Superior temporal gyrus (tissue), 1 donor: ENCODE measurements around the gene PYDC1.
"Not testable (repeated sequence)": the region's sequence is repeated elsewhere in the genome, so short reads cannot be mapped to it uniquely, and the experiment has no call there.

Experiments
- DNase-seq: peaks from one replicate; pipeline ENCODE4 v3.0.0-alpha.2; 2016; ENCODE audit errors: extremely low spot score

Gene PYDC1

DNA sequence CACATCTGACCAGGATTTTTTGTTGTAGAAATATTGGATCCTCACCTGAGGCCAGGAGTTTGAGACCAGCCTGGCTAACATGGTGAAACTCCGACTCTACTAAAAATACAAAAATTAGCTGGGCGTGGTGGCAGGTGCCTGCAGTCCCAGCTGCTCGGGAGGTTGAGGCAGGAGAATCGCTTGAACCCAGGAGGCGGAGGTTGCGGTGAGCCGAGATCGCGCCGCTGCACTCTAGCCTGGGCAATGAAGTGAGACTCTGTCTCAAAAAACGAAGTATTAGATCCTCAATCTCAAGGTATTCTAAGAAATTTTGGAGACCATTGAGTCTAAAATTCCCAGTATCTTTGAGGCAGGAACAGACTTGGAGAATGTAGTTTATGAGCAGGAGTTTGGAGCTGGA, 21.1 kb downstream of the PYDC1 start:
- DNase-seq = not testable (repeated sequence)

DNA sequence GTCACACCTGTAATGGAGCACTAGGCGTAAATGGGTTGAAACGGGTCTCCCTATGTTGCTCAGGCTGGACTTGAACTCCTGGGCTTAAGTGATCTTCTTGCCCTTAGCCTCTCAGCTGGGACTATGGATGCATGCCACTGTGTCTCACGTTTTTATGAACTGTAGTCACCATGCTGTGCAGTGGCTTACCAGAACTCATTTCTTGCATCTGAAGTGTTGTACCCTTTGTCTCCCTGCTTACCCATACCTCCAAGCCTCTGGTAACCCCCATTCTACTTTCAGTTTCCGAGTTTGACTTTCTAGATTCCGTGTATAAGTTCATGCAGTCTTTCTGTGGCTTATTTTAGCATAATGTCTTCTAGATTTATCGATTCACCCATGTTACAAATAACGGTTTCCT, 22.0 kb downstream of the PYDC1 start:
- DNase-seq = no peak

DNA sequence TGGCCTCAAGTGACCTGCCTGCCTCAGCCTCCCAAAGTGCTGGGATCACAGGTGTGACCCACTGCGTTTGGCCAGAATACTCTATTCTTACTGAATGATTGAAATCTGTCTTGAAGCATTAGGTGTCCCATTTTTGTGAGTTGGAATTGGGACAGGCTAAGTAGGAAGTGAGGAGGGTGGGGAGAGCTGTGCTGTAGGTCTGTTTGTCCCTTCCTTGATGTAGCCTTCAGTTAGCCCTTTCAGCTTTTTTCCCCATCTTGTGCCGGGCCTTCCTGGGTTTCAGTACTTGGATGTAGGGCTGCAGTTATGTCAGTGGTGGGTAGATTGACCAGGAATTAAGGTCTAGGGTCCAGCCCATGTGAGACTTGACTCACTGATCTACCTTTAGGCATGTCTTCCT, 23.1 kb downstream of the PYDC1 start:
- no peak for DNase-seq

DNA sequence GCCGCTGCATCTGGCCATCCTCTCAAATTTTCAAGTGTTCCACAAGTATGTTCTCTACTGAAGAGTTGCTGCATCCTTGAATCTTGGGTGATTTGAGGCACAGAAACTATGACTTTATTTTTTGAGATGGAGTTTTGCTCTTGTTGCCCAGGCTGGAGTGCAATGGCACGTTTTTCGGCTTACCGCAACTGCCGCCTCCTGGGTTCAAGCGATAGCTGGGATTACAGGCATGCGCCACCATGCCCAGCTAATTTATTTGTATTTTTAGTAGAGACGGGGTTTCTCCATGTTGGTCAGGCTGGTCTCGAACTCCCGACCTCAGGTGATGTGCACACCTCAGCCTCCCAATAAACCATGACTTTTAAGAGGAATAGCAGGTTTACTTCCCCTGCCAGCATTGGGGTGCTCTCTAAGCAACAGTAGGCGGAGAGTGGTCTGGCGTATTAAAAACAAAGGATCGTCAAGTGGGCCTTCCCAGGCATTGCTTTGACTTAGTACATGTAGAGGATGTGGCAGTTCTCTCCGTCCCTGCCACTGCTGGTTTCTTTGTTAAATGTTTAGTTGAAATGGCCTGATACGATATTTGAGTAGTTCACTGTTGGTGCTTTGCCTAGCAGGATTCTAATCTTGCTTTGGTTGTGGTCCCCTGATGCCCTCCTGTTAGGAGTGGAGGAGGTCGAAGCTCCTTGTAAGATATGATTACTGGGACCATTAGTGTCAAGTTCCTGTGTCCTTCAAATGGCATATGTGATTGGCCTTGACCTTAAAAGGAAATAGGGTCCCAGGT, 23.9 kb downstream of the PYDC1 start:
- DNase-seq = no peak

DNA sequence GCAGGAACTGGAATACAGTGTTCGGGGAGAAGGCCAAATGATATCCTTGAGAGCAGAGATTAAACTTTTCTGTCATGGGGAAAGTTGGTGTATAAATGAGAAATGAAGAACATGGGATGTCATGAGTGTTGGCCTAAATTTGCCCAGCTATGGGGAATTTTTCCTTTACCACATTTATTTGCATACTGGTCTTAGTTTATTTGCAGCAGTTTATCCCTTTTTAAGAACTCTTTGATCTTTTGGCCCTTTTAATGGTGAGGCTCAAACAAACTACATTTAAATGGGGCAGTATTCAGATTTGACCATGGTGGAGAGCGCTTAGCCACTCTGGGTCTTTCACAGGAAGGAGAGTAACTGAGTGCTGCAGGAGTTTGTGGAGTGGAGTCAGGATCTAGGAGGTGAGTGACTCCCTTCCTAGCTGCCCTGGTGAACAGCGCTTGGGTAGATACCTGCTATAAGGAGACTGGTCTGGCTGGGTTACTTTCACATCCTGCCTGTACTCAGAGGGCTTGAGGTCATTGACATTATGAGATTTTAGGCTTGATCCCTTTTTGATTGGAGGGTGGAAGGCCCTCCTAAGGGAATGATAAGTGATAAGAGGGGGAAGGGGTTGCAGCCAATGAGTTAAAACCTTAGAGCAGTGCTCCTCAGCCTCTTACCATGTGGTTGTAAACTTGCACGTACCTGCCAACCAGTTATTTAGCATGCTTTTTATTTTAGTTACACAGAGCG, 25.1 kb downstream of the PYDC1 start:
- DNase-seq = no peak

DNA sequence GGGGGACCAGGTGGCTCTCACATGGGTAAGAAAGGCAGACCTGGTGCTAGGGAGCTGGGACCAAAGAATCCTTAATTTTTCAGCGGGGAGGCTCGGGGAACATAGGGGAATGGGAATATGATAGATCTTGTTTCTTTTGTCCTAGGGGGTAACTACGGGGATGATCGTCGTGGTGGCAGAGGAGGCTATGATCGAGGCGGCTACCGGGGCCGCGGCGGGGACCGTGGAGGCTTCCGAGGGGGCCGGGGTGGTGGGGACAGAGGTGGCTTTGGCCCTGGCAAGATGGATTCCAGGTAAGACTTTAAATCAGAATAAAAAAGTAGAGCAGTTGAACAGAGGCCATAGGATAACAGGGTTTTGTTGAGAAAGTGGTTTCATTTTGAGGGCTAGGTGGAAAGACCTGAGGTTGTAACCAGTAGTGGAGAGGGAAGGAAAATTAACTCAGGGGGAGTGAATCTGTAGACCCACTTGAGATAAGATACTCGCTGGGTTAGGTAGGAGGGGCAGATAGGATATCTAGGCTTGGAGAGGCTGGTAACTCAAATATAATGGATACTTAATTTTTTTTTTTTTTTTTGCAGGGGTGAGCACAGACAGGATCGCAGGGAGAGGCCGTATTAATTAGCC, 26.0 kb downstream of the PYDC1 start:
- no peak for DNase-seq

DNA sequence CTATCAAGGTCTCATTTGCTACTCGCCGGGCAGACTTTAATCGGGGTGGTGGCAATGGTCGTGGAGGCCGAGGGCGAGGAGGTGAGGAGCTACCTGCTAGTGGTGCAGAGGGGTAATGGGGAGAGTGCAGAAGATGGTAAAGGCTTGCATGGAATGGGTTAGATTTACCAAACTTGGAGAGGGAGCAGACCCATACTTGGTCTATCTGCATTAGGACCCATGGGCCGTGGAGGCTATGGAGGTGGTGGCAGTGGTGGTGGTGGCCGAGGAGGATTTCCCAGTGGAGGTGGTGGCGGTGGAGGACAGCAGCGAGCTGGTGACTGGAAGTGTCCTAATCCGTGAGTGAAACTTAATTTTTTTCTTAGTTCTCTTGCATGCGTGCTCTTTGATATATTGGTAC, 26.9 kb downstream of the PYDC1 start:
- no peak for DNase-seq

DNA sequence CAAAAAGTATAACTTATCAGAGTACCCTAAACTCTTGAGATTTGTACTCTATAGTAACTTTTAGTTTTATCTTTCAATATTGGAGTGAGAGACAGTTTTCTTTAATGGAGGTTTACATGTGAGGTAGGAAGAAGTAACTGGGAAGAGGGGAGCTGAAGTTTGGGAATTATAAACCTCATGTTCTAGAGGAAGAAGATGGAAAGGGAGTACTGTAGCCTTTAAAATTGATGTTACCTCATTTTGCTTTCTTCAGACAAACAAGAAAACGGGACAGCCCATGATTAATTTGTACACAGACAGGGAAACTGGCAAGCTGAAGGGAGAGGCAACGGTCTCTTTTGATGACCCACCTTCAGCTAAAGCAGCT, 27.5 kb downstream of the PYDC1 start:
- no peak for DNase-seq

DNA sequence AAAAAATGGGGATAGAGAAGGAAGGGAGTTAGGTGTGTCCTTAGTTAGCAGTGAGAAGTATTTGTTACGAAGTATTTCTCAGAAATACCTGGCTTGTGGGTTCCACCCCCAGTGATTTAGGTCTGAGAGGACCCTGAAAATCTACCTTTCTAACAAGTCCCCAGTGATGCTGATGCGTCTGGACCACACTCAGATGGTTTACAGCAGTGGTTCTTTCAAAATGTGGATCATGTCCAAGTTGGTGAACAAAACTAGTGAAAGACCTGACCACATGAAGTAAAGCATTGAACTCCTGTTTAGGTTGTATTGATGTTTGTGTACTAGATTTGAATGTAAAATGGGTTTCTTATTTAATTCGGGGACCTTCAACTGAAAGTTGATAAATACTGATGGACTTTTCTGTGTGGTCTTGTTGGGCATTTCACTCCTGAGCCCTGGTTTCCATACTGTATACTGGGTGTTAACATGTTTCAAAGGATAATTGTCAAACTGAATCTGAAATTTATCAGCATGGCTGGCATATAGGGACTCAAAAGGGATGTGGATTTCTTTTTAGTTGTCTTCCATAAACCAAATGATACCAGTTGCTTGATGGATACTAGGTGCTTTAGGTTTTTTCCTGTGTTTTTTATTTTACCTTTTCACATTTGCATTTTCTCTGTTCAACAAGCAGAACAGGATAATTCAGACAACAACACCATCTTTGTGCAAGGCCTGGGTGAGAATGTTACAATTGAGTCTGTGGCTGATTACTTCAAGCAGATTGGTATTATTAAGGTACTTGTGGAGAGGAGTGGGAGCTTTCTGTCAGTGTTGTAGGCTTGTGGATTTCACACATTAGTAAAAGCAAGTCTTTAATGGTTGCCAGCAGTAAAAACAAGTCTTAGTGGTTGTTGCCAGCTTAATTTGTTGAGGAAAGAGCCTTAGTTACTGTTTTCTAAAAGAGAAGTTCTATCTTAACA, 28.2 kb downstream of the PYDC1 start:
- DNase-seq = no peak

DNA sequence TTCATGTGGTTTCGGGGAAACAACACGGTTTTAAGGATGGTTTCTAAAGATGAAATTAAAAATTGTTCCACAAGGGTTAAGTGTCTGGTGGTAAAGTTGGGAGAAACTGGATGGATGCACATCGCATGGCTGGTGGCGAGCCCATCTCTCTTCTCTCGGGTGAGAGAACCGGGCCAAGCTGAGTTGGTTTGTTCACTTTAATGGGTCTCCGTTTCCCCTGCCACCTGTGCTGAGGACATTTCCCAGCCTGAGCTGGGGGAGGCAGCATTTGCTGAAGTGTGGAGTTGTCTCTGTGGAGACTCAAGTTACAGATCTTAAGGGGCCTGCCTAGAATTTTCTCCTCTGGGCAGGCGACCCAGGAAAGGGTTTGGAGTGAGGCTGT, 29.1 kb downstream of the PYDC1 start:
- no peak for DNase-seq

DNA sequence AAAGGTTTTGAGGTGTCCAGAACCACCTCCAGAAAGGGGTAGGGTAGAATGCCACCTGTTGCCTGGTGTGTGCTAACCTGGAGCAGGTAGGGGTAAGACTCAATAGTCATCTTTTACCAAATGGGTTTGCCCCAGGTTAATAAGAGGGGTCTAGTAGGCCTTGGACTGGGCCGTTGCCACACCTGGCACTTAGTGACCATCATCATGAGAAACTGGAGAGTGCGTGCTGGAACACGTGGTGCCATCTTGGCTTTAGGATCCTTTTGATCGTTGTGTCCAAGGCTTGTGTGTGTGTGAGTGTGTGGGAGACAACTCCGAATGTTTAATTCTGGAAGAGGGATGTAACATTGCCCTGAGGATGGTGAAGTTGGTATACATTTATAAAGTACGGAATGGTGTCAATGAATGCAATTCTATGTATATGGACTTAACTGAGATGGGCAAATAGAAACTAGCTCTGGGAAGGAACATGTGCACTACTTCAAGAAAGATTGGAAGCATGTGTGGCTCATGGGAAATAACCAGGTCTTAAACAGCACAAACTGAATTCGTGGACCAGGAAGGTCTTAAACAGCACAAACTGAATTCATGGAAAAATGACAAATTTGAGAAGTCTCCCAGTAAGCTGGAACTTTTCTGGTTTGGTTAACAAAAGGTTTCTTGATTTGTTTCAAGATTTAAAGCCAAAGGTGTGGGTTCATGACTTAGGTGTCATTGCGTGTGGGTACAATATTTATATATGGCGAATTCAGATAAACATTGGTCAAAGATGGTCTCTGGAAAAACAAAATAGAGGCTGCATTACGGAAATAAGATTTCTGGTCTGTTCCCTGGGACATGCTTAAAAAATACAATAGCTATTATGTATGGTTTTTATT, 29.8 kb downstream of the PYDC1 start:
- no peak for DNase-seq

DNA sequence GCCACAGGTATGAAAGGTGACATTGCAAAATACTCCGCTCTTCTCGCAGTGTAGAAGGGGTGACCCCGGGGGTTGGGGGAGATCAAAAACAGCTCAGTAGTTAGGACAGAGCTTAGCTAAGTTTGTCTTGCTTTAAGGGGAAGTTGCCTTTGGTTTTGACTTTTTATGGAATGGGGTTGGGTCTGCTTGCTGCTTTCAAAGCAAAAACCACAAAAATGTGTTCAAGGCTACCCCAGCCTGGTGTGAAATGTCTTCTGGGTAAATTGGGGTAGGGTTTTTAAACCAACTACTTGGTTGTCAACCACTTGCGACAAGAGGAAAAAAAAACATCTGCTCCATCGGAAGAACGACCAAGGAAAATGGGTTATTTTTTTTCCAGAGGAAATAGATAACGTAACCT, 30.8 kb downstream of the PYDC1 start:
- DNase-seq = no peak

DNA sequence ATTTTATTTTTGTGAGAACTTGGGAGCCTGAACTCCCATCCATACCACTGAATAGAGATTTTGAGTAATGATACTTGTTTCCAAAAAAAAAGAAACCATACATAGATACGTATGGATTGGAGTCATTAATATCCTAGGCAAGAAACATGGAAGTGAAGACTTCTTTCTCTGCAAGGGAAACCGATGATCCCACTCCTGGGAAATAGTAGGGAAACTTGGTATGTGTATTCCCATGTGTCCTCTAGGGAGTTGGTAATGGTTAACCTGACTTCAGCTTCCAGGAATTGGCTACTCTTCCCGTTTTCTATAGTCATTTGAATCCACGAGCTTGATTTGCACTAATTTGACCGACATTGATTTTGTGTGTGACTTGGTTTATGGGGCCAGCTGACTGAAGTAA, 31.6 kb downstream of the PYDC1 start:
- DNase-seq = no peak

DNA sequence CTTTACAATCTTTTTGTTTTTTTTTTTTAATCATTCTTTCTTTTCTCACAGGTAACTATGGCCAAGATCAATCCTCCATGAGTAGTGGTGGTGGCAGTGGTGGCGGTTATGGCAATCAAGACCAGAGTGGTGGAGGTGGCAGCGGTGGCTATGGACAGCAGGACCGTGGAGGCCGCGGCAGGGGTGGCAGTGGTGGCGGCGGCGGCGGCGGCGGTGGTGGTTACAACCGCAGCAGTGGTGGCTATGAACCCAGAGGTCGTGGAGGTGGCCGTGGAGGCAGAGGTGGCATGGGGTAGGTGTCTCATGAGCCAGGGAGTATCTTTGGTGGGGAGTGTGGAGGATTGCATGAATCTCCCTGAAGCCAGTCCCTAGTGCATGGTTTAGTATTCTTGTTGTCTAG, 32.0 kb downstream of the PYDC1 start:
- DNase-seq = no peak

DNA sequence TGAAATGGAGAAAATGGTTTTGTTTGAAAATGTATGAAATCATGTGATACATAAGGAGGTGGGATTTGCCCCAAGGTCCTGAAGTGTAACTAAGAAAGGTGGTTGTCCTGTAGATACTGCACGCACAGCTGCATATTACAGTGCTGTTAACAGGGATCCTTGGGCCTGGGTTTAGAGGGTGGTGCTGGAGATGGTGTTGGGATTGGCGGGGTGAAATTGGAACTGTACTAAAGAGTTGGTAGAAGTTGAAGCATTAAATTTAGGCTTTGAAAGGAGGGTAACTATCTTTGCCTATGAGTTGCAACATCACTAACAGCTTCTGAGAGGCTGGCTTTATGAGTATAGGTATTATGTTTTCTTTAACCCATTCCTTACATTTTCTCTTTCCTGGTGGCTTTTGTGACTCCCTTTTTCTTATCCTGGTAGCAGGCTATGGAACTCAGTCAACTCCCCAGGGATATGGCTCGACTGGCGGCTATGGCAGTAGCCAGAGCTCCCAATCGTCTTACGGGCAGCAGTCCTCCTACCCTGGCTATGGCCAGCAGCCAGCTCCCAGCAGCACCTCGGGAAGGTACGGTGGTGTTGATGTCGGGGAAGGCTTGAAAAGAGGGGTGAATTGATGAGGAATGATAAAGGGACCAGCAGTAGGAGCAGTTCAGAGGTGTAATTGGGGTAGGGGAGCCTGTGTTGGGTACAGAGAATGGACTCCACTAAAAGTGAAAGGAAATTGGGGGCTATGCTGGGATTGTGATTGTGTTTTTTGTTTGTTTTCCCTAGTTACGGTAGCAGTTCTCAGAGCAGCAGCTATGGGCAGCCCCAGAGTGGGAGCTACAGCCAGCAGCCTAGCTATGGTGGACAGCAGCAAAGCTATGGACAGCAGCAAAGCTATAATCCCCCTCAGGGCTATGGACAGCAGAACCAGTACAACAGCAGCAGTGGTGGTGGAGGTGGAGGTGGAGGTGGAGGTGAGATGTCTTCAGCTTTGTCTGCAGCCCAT, 33.2 kb downstream of the PYDC1 start:
- DNase-seq = no peak

DNA sequence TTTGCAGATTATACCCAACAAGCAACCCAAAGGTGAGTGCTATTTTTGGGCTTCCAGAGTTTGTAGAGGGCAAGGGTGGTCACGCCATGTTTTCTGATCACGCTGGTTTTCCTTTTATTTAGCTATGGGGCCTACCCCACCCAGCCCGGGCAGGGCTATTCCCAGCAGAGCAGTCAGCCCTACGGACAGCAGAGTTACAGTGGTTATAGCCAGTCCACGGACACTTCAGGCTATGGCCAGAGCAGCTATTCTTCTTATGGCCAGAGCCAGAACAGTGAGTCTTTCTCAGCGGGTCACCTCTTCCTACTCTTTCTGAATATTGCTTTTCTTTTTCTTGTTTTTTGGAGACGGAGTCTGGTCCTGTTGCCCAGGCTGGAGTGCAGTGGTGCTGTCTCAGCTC, 34.5 kb downstream of the PYDC1 start:
- no peak for DNase-seq

DNA sequence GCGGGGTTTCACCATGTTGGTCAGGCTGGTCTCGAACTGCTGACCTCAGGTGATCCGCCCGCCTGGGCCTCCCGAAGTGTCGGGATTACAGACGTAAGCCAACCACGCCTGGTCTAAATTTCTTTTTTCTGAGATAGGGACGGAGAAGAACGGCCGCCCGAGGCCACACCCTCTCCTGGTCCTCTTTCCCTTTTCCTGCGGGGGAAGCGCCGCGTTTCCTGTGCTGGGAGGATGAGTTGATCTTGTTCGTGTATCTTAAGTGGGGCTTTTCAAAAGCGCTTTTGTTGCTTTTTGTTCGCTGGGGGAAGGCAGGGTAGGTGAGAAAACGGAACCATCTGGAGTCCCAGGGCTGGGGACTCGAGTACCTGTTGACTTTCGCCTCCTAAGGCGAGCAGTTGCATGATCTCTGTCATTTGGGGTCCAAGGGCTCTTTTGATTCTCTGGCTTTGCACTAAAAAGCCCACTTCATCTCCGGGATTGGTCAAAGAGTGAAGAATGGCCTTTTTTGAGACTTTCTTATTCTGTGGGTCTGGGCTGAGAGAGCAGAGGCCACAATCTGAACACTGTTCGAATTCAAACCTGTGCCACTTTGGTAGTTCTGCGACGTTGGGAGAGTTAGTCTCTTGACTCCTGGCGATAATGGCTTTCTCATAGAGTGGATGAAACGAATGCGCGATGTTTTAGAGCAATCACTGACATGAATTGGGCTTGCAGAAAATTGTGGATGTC, 35.7 kb downstream of the PYDC1 start:
- no peak for DNase-seq

DNA sequence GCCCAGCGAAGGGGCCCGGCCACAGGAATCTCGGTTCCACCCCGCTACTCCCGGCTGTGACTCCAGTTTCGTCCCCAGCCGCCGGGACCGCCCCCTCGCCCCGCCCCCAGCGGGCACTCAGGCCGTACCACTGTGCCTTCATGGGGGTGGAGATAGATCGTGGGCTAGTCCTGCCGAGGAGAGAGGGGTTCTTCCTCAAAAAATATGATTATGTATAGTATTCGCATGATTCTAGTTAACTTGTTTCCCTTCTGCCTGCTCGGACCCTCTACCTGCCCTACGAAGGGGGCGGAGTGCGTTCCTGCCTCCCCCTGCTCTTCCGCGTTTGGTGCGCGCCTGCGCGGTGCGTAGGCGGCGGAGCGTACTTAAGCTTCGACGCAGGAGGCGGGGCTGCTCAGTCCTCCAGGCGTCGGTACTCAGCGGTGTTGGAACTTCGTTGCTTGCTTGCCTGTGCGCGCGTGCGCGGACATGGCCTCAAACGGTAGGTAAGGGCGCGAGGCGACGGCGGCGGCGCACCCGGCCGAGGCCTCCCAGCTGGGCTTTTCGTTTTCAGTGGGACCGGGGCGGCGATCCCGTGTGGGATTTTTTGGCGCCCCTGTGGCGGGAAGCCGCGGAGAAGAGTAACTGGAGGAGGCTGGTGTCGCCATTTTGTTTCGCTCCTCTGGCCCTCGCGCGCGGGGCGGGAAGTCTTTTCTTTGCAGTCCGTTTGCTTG, 37.0 kb downstream of the PYDC1 start, which contains the start of gene FUS:
Gene FUS, plus strand, starts transcription at position 393 of the 713 bp plus-strand sequence. Its CDS starts 76 bp downstream, at position 469.
- peak; percentile 95 for DNase-seq
